ENCODE data around the gene PLCL2. TPM values are rescaled to one million over a fixed set of nuclear protein-coding genes. Genes with fewer than 3 reads are reported as not detected.

Gene PLCL2
- total RNA-seq, 3 donors from 2014 or later: 15.0 to 35.0 (median 18.8) TPM

DNA sequence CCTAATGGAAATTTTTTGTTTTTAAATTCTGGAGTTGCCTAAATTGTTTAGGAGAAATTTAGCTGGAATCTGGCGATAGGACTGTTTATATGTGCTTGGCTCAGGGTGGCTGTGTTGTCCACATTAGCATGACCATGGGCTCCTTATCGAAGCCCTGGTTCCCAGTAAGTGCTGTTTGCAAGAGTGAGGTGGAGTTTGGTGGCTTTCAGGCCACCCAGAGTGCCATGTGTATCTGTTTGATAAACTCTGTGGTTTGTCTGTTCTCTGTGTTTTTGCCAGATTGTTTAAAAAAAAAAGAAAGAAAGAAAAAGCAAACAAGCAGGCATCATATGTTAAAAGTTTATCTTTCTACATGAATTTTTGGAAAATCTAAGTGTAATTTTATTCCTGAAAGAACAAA is 51.5 kb downstream of the PLCL2 start:
- Histone ChIP-seq H3K4me1 (ENCODE audit: low read depth) (no peaks in the 10 kb centered on the region), H3K36me3 (ENCODE audit: low read depth) (no peaks in the 10 kb centered on the region), H3K9me3 (no peaks in the 10 kb centered on the region), H3K4me3 (no peak overlapping the region)
- DNase-seq: no peak
- intact Hi-C loops (cut with DNase I, micrococcal nuclease): no loop called here
- TF ChIP-seq, protein P1, sequence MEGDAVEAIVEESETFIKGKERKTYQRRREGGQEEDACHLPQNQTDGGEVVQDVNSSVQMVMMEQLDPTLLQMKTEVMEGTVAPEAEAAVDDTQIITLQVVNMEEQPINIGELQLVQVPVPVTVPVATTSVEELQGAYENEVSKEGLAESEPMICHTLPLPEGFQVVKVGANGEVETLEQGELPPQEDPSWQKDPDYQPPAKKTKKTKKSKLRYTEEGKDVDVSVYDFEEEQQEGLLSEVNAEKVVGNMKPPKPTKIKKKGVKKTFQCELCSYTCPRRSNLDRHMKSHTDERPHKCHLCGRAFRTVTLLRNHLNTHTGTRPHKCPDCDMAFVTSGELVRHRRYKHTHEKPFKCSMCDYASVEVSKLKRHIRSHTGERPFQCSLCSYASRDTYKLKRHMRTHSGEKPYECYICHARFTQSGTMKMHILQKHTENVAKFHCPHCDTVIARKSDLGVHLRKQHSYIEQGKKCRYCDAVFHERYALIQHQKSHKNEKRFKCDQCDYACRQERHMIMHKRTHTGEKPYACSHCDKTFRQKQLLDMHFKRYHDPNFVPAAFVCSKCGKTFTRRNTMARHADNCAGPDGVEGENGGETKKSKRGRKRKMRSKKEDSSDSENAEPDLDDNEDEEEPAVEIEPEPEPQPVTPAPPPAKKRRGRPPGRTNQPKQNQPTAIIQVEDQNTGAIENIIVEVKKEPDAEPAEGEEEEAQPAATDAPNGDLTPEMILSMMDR (IDR thresholded peaks at IDR 0.05): no peak
- no peak for ATAC-seq

DNA sequence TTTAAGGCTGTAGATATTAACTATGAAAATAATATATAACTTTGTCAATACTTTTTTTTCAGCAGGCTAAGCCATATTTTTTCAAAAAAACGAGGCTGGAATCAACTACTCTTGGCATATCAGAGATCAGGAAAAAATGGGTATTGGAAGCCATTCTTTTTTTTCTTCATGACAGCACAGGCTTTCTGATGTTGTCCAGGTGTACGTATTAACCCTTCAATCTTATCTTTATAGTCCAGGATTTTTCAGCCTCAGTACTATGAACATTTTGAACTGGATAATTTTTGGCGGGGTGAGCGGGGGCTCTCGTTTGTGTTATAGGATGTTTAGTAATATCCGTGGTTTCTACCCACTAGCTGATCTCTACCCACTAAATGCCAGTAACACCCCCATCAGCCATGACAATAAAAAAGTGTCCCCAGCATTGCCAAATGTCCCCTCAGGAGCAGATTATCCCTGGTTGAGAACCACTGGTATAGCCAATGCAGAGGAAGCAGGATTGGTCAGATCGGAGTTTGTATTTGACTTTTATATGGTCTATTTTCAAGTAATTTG is 52.0 kb downstream of the PLCL2 start:
- H3K4me1 ChIP-seq (ENCODE audit: low read depth): no peaks in the 10 kb centered on the region
- DNase-seq (no peak), ATAC-seq (no peak)
- TF ChIP-seq, protein P1 (IDR thresholded peaks at IDR 0.05): no peak
- H3K9me3 ChIP-seq: no peaks in the 10 kb centered on the region
- no peaks in the 10 kb centered on the region for H3K36me3 ChIP-seq (ENCODE audit: low read depth)
- intact Hi-C loops (cut with DNase I, micrococcal nuclease): no loop called here
- no peak overlapping the region for H3K4me3 ChIP-seq

DNA sequence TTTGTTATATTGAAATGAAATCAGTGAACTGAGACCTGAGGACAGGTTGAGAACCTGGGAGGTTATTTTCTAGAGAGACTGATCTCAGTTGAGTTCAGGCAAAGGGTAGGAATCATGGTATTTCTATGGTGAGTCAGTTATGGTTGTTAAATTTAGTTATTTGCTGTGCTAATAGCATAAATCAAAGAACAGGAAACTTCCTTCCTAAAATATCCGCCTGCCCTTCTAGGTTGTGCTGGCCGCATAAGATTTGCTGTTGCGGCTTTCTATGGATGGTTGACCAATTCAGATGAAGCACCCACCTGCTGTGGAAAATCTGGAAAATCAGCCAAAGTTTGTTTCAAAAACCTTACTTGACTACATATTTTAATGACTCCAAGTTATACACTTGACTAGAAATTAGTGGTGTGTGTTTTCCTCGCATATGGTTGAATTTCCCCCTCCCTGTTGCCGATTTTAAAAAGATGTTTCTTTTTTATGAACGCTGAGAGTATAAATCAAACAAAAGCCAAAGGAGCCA is 52.6 kb downstream of the PLCL2 start:
- H3K4me1 ChIP-seq (ENCODE audit: low read depth): no peaks in the 10 kb centered on the region
- intact Hi-C loops (cut with DNase I, micrococcal nuclease): no loop called here
- ATAC-seq (no peak), DNase-seq (no peak)
- no peaks in the 10 kb centered on the region for H3K36me3 ChIP-seq (ENCODE audit: low read depth)
- TF ChIP-seq, protein P1 (IDR thresholded peaks at IDR 0.05): no peak
- H3K9me3 ChIP-seq: no peaks in the 10 kb centered on the region
- no peak overlapping the region for H3K4me3 ChIP-seq

DNA sequence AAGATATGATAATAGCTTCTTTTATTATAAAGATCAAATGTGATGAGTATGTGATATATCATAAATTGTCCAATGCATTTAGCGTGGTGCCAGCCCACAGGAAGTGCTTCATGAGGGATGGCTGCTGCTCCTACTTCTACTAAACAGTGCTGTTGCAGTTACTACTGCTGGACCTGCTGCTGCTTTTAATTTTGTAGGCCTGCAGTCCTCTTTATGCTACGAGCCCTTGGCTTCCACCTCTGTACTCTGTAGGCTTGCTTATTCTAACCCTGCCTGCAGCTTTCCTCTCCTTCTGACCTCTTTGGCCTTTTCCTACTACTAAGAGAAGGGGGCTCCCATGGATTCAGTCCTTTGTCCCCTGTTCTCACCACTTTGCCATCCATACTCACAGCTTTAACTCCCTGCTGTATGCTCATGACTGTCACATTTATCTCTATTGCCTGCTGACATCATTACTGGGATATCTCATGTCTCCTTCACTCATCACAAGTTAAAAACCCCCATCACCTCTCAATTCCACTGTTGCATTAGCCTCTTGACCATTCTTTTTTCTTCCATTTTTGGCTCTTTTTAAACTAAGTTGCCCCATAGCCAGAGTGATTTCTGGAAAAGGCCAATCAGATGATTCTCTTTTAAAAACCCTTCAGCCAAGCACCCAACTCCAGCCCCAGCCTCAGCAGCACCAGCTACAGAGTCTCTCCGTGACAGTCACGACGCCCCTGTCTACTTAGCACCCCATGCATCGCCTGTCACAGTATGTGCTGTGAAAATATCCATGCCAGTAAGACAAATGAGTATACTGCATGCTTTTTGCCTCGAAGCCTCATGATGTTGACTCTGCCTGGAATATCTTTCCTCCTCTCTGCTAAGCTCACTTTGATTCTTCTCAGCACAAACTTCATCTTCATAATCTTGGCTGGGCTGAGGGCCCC is 56.3 kb downstream of the PLCL2 start:
- Histone ChIP-seq H3K36me3 (ENCODE audit: low read depth) (no peaks in the 10 kb centered on the region), H3K4me3 (no peak overlapping the region), H3K4me1 (ENCODE audit: low read depth) (no peaks in the 10 kb centered on the region), H3K9me3 (no peaks in the 10 kb centered on the region)
- TF ChIP-seq, protein P1 (IDR thresholded peaks at IDR 0.05): no peak
- intact Hi-C loops (cut with DNase I, micrococcal nuclease): no loop called here
- no peak for ATAC-seq
- no peak for DNase-seq

DNA sequence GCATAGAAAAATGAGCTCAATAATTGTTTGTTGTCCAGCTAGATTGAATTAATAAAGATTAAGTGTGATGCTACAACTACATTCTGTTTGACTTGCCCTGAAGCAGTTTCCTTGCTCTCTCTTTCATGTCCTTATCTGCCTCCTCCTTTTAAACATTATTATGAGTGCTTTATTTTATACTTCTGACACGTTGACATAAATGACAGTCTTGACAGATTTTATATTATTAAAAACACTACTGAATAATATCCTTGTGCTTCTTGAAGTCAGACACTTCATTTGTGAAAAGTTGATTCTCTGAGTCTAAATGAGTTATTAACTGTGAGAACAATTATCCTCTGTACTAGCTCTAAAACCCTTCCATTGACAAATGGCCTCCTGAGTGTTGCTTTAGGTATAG is 58.2 kb downstream of the PLCL2 start:
- no peaks in the 10 kb centered on the region for H3K4me1 ChIP-seq (ENCODE audit: low read depth)
- H3K36me3 ChIP-seq (ENCODE audit: low read depth): no peaks in the 10 kb centered on the region
- DNase-seq (no peak), ATAC-seq (no peak)
- TF ChIP-seq, protein P1 (IDR thresholded peaks at IDR 0.05): no peak
- intact Hi-C loops (cut with DNase I, micrococcal nuclease): no loop called here
- no peaks in the 10 kb centered on the region for H3K9me3 ChIP-seq
- no peak overlapping the region for H3K4me3 ChIP-seq

All from mucosa of descending colon (tissue), 3 donors.